Measurements from ENCODE around the gene GATA2. TPM values are rescaled to one million over a fixed set of nuclear protein-coding genes. Genes with fewer than 3 reads are reported as not detected.

Gene GATA2
- total and polyA plus RNA-seq, 2 donors (not counting 1 experiment from before 2014, with no cell fraction given) = 0.27 TPM; not detected in 1

DNA sequence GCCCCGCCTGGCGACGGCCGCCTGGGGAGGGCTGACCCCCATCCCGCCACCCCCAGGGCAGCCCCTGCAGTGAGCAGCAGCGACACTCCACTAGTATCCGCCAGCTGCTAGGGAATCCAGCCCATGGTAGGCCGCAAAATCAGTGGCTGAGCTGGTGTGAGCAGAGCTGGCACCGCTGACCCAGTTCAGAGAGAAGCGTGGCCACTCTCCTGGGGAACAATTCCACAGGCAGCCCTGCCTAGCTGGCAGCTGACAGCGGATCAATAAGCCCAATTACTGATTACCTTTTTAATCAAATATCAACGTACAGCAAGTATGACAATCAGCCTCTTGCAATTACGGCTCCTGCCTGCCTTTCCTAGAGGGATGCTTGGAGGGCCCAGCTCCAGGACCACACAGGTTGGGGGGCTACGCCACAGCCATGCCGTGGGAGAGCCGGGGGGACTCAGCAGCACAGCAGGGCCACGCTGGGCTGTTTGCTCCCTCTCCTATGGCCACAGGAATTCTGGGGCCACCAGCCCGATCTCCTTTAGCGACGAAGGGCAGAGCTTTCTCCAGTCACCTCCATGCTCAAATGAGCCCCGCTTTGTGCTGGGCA, 40.2 kb downstream of the GATA2 start:
- 86% methylated on average over 19 of the region's 21 CpGs for WGBS (ENCODE audit: insufficient coverage)
- Histone ChIP-seq H3K4me3 (ENCODE audit: control extremely low read depth in 1 of 5, extremely low read depth in 1 of 5, insufficient read depth in 1 of 5, low read depth in 2 of 5, low read length in 4 of 5) (no peak overlapping the region), H4K20me1 (ENCODE audit: control insufficient read depth, insufficient read depth, low read length, poor library complexity, severe bottlenecking) (no peaks in the 10 kb centered on the region), H3K79me2 (ENCODE audit: control insufficient read depth, insufficient read depth, low read length) (no peaks in the 10 kb centered on the region), H2AFZ (ENCODE audit: insufficient read depth, low read depth, low read length, poor library complexity, severe bottlenecking) (no peak overlapping the region), H3K27me3 (replicated peaks in 1 of 4; ENCODE audit: control extremely low read depth in 1 of 4, control insufficient read depth in 3 of 4, insufficient read depth in 4 of 4, low read length in 3 of 4) (peaks cover 0 to 12% (median 0%) of the 10 kb centered on the region in 4 experiments), H3K4me1 (ENCODE audit: control insufficient read depth in 2 of 2, insufficient read depth in 2 of 2, low read length in 2 of 2) (no peaks in the 10 kb centered on the region), H3K4me2 (replicated peaks; ENCODE audit: low read depth, low read length, poor library complexity, severe bottlenecking) (no peak overlapping the region), H3K27ac (ENCODE audit: low read length in 2 of 2) (no peak overlapping the region), H3K9me3 (ENCODE audit: control extremely low read depth in 1 of 3, control insufficient read depth in 2 of 3, insufficient read depth in 1 of 3, low read length in 2 of 3) (peaks cover 0 to 12% (median 0%) of the 10 kb centered on the region in 3 donors), H3K9ac (ENCODE audit: low read length) (no peak overlapping the region), H3K36me3 (replicated peaks in 1 of 2; ENCODE audit: control extremely low read depth in 1 of 2, control insufficient read depth in 1 of 2, extremely low read depth in 1 of 2, insufficient read depth in 2 of 2, low read length in 1 of 2) (no peaks in the 10 kb centered on the region)
- Mint-ChIP-seq H3K4me1 (peaks cover 6% of the 10 kb centered on the region), H3K4me3 (no peak overlapping the region), H3K27me3 (peaks cover 55% of the 10 kb centered on the region), H3K27ac (no peak overlapping the region), H3K9me3 (ENCODE audit: insufficient read depth) (peaks cover 3% of the 10 kb centered on the region)
- TF ChIP-seq, protein P1, sequence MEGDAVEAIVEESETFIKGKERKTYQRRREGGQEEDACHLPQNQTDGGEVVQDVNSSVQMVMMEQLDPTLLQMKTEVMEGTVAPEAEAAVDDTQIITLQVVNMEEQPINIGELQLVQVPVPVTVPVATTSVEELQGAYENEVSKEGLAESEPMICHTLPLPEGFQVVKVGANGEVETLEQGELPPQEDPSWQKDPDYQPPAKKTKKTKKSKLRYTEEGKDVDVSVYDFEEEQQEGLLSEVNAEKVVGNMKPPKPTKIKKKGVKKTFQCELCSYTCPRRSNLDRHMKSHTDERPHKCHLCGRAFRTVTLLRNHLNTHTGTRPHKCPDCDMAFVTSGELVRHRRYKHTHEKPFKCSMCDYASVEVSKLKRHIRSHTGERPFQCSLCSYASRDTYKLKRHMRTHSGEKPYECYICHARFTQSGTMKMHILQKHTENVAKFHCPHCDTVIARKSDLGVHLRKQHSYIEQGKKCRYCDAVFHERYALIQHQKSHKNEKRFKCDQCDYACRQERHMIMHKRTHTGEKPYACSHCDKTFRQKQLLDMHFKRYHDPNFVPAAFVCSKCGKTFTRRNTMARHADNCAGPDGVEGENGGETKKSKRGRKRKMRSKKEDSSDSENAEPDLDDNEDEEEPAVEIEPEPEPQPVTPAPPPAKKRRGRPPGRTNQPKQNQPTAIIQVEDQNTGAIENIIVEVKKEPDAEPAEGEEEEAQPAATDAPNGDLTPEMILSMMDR (IDR thresholded peaks at IDR 0.05) = no peak
- no peak for TF ChIP-seq EZH2 (IDR thresholded peaks at IDR 0.05; ENCODE audit: borderline replicate concordance, insufficient read depth, low read depth, low read length, poor library complexity, severe bottlenecking)
- ChIA-PET POLR2A (no interaction called here), CTCF (no interaction called here)
- DNase-seq = no peak
- ATAC-seq (ENCODE audit: low read depth) = no peak
- intact Hi-C loops (cut with micrococcal nuclease) = no loop called here

DNA sequence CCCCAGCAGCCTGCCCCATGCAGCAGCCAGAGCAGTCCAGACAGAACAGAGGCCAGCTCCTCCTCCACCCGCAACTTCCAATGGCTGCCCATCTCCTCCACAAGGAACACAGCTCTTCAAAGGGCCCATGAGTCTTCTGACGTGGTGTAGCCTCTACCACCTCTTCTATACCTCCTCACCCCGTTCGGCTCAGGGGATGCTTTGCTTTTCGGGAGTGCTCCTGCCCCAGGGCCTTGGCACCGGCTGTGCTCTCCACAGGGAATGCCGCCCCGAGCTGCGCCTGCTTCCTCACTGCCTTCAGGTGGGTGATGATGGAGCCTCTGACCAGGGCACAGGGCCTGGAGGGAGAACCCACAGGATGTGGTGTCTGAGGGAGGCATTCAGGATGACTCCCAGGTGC, 40.9 kb downstream of the GATA2 start:
- Mint-ChIP-seq H3K9me3 (ENCODE audit: insufficient read depth) (peaks cover 3% of the 10 kb centered on the region), H3K4me1 (peaks cover 6% of the 10 kb centered on the region), H3K27ac (no peak overlapping the region), H3K4me3 (no peak overlapping the region), H3K27me3 (peaks cover 55% of the 10 kb centered on the region)
- Histone ChIP-seq H3K9me3 (ENCODE audit: control extremely low read depth in 1 of 3, control insufficient read depth in 2 of 3, insufficient read depth in 1 of 3, low read length in 2 of 3) (peaks cover 0 to 18% (median 0%) of the 10 kb centered on the region in 3 donors), H3K4me1 (ENCODE audit: control insufficient read depth in 2 of 2, insufficient read depth in 2 of 2, low read length in 2 of 2) (no peaks in the 10 kb centered on the region), H3K27ac (ENCODE audit: low read length in 2 of 2) (no peak overlapping the region), H3K4me2 (replicated peaks; ENCODE audit: low read depth, low read length, poor library complexity, severe bottlenecking) (no peak overlapping the region), H3K79me2 (ENCODE audit: control insufficient read depth, insufficient read depth, low read length) (no peaks in the 10 kb centered on the region), H2AFZ (ENCODE audit: insufficient read depth, low read depth, low read length, poor library complexity, severe bottlenecking) (no peak overlapping the region), H3K4me3 (ENCODE audit: control extremely low read depth in 1 of 5, extremely low read depth in 1 of 5, insufficient read depth in 1 of 5, low read depth in 2 of 5, low read length in 4 of 5) (no peak overlapping the region), H3K36me3 (replicated peaks in 1 of 2; ENCODE audit: control extremely low read depth in 1 of 2, control insufficient read depth in 1 of 2, extremely low read depth in 1 of 2, insufficient read depth in 2 of 2, low read length in 1 of 2) (no peaks in the 10 kb centered on the region), H3K9ac (ENCODE audit: low read length) (no peak overlapping the region), H4K20me1 (ENCODE audit: control insufficient read depth, insufficient read depth, low read length, poor library complexity, severe bottlenecking) (no peaks in the 10 kb centered on the region), H3K27me3 (replicated peaks in 1 of 4; ENCODE audit: control extremely low read depth in 1 of 4, control insufficient read depth in 3 of 4, insufficient read depth in 4 of 4, low read length in 3 of 4) (peaks cover 0 to 12% (median 0%) of the 10 kb centered on the region in 4 experiments)
- ChIA-PET POLR2A (no interaction called here), CTCF (no interaction called here)
- WGBS (ENCODE audit: insufficient coverage) = 91% methylated on average over 9 of the region's 9 CpGs
- ATAC-seq (ENCODE audit: low read depth) (no peak), DNase-seq (no peak)
- intact Hi-C loops (cut with micrococcal nuclease) = no loop called here
- TF ChIP-seq EZH2 (IDR thresholded peaks at IDR 0.05; ENCODE audit: borderline replicate concordance, insufficient read depth, low read depth, low read length, poor library complexity, severe bottlenecking) = no peak
- TF ChIP-seq, protein P1 (IDR thresholded peaks at IDR 0.05) = no peak

All from B cell (primary cell).